Stimulated activated effector memory CD8-positive, alpha-beta T cell treated with anti-CD3 and anti-CD28 coated beads, Interleukin-12 subunit alpha, Interleukin-12 subunit beta, amount 100 ng/mL, for 72 hours (primary cell): Measurements from ENCODE around the gene TNFRSF25.

Experiments
- ATAC-seq: fragments of 150-1000 bp; cut with Tn5 transposase; 2 replicates; pipeline ENCODE4 v1.10.0; 2021
- DNase-seq, 2 donors: peaks; one replicate each; pipeline ENCODE4 v3.0.0; 2021 to 2022; ENCODE audit warnings: low spot score in 2 of 2
- H3K27ac Mint-ChIP-seq: one replicate; pipeline ENCODE4 v1.8.0; 2022; ENCODE audit warnings: mild to moderate bottlenecking, mixed read lengths
- H3K36me3 Mint-ChIP-seq: one replicate; pipeline ENCODE4 v1.8.0; 2022; ENCODE audit warnings: mild to moderate bottlenecking, mixed read lengths
- H3K4me1 Mint-ChIP-seq: one replicate; pipeline ENCODE4 v1.8.0; 2022; ENCODE audit warnings: mixed read lengths
- H3K4me3 Mint-ChIP-seq: one replicate; pipeline ENCODE4 v1.8.0; 2022; ENCODE audit warnings: mild to moderate bottlenecking, mixed read lengths
- H3K9me3 Mint-ChIP-seq: one replicate; pipeline ENCODE4 v1.8.0; 2022; ENCODE audit warnings: mixed read lengths

Gene TNFRSF25

DNA sequence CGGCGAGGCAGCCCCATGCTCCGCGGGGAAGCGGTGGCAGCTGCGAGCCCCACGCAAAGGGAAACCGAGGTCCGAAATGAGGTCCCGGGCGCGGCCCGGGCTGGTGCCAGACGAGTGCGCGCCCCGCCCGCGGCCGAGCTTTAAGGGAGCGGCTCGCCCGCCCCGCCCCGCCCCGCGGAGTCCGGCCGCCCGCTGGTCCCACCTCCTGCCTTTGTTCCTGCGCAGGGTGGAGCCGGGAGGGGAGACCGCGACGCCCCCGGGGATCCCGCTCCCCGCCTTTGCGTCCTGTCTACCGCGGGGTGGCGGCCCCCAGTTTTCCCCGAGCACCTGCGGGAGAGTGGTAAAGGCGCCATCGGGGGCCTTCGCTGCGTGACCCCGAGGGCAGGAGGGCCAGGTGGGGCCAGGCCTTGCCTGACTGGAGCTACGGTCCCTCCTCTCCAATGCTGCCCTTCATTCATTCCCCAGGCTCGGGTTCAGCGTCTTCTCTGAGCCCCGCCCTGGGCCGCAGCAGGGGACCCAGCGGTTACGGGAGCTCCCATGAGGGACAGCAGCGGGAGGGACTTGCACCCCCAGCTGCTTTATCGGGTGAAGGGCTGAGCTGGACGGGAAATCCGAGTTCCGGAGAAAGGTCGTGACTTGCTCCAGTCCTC, 46.0 kb downstream of the TNFRSF25 start, which contains the start of gene HES2:
HES2 (minus strand) TSS at position 116 of the 650 bp plus-strand sequence; CDS start at position 17, 99 bp downstream.
- Mint-ChIP-seq H3K27ac (no peak within 1 kb of the TSS), H3K4me3 (peak within 1 kb of the TSS; percentile 59)
- ATAC-seq, result peak; percentile 33

DNA sequence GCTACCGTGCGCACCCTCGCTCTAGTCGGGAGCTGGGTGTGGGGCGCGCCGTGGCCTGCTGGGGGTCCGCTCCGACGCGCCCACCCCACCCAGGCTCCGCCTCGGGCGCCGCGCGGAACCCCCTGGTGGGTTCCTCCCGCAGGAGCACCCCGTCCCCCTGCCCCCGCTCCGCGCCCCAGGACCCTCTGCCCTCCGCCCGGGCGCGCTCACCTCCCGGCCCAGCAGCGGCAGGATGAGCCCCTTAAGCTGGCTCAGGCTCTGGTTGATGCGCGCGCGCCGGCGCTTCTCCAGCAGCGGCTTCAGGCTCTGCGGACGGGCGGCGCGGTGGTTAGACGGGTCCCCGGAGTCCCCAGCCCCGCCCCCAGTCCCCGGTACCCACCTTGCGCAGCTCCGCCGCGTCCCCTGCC, 46.6 kb downstream of the TNFRSF25 start:
- ATAC-seq, result no peak
- Mint-ChIP-seq H3K27ac (no peak overlapping the region), H3K9me3 (no peaks in the 10 kb centered on the region), H3K4me1 (peaks cover 21% of the 10 kb centered on the region), H3K36me3 (no peaks in the 10 kb centered on the region), H3K4me3 (peak overlapping the region; percentile 59)
- no peak for DNase-seq

More for the DNA sequence above, 46.0 kb downstream of the TNFRSF25 start, which contains the start of gene HES2:
- H3K36me3 Mint-ChIP-seq, result no peaks in the 10 kb centered on the region
- DNase-seq, result no peak
- H3K4me1 Mint-ChIP-seq, result peaks cover 19% of the 10 kb centered on the region
- no peaks in the 10 kb centered on the region for H3K9me3 Mint-ChIP-seq

DNA sequence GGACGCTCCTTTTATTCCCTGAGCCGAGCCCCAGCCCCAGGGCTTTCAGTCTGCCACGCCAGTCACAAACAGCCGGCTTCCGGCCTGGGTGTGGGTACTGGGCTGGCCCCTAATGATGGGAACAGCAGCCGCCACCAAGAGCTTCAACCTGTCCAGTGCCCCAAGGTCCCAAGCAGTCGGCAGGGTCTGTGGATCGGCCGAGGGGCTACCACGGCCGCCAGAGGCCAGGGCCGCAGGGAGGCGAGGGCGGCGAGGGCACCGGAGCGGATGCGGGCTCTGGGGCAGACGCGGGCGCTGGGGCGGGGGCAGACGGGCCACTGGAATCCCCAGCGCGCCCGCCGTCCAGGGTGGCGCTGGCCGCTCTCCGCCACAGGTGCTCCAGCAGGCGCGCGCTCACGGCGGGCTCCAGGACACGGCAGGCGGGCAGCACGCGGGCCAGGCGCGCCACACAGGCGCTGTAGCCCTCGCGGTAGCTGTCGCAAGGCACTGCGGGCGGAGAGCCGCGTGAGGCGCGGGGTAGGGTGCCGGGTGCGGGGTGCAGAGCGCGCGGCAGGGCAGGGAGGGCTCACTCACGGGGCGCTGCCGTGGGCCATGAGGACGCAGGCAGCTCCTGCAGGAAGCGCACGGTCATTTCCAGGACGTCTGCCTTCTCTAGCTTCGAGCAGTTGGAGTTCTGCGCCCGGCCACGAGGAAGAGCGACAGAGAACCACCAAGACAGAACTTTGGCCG, 47.1 kb downstream of the TNFRSF25 start:
- Mint-ChIP-seq H3K27ac (no peak overlapping the region), H3K9me3 (no peaks in the 10 kb centered on the region), H3K36me3 (no peaks in the 10 kb centered on the region), H3K4me3 (peak overlapping the region; percentile 59), H3K4me1 (peaks cover 18% of the 10 kb centered on the region)
- DNase-seq, result no peak
- no peak for ATAC-seq

DNA sequence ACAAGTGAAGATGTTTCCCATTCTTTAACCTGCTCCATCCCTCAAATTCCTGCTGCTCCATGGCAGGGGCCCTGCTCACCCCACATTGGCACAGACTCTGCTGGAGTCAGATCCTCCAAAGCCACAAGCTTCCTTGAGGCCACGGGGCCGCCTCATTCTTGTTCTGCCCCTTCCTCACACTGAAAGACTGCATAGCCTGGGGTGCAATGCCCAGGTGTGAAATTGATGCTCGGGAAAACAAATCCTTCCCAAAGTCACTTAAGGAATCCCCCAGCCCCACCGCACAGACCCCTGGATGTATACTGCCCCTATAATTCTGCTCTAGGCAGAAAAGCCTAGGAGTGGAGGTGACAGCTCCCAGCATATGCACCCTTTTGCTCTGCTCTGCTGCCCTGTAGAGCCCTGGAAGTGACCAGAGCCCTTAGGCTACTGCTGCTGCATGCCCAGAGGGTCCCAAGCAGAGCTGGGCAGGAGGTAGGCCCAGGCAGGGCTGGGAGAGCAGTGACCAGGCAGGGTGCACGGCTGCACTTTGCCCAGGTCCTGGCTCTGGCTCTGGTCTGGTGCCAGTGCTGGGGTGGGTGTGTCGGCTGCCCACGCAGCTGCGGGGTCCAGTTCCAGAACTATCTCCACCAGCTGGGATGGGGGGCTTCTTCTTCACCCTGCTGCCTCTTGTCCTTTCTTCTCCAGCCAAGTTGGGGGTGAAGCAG, 47.9 kb downstream of the TNFRSF25 start:
- ATAC-seq (no peak), DNase-seq (no peak)
- H3K4me3 Mint-ChIP-seq, result no peak overlapping the region
- peaks cover 17% of the 10 kb centered on the region for H3K4me1 Mint-ChIP-seq
- H3K36me3 Mint-ChIP-seq, result no peaks in the 10 kb centered on the region
- H3K27ac Mint-ChIP-seq, result no peak overlapping the region
- H3K9me3 Mint-ChIP-seq, result no peaks in the 10 kb centered on the region

DNA sequence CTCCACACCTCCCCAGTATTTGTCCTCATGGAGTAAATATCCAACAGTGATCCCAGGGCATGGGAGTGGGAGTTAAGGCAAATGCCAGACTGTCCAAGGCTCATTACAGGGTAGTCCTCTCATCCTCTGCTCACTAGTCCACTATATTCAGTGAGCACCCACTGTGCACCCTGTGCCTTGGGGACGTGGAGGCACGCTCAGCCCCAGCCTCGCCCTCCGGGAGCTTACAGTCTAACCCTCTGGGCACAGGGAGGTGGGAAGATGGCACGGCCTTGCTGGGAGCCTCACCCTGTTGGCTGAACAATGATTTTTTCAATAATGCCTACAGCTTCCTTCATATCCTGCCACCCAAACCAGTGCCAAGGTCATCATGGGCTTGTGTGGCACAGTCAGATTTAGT, 49.1 kb downstream of the TNFRSF25 start:
- DNase-seq (no peak), ATAC-seq (no peak)
- H3K4me1 Mint-ChIP-seq, result peaks cover 17% of the 10 kb centered on the region
- no peaks in the 10 kb centered on the region for H3K9me3 Mint-ChIP-seq
- no peaks in the 10 kb centered on the region for H3K36me3 Mint-ChIP-seq
- no peak overlapping the region for H3K4me3 Mint-ChIP-seq
- no peak overlapping the region for H3K27ac Mint-ChIP-seq

DNA sequence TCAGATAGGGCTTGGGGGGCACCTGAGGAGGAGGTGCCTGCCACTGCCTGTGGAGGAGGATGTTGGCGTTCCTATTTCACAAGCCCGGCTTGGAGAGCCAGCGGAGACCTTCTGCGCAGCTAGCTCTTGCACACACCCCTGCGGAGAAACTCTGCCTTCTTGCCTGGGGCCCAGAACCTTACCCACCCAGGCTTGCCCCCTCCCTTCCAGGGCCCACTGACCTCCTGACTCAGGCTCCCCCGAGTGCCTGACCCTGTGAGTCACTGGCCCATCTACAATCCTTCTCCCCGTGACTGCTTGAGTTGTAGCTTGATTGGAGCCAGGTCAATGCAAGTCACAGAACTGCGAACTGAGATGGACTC, 49.7 kb downstream of the TNFRSF25 start:
- H3K27ac Mint-ChIP-seq, result no peak overlapping the region
- no peaks in the 10 kb centered on the region for H3K36me3 Mint-ChIP-seq
- H3K4me1 Mint-ChIP-seq, result peaks cover 11% of the 10 kb centered on the region
- no peak for ATAC-seq
- H3K9me3 Mint-ChIP-seq, result no peaks in the 10 kb centered on the region
- DNase-seq, result no peak
- no peak overlapping the region for H3K4me3 Mint-ChIP-seq

DNA sequence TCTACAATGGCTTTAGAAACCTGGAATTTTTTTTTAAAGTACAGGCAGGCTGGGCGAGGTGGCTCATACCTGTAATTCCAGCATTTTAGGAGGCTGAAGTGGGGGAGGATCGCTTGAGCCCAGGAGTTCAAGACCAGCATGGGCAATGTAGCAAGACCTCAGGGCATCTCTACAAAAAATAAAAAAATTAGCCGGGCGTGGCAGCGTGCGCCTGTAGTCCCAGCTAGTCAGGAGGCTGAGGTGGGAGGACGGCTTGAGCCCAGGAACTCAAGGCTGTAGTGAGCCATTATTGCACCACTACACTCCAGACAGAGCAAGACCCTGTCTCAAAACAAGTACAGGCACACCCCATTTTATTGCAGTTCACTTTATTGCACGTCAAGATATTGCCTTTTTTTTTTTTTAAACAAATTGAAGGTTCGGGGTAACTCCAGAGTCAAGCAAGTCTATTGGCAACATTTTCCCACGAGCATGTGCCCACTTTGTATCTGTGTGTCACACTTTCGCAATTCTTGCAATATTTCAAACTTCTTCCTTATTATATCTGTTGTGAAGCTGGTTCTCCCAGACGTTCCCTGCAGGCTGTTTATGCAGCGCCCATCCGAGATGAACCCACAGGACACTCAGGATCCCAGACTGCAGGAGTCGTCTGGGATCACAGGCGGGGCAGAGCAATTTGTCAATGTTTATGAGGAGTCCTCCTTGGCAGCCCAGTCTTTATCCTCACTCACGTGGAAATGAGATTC, 50.9 kb downstream of the TNFRSF25 start:
- H3K9me3 Mint-ChIP-seq, result no peaks in the 10 kb centered on the region
- DNase-seq, result no peak
- ATAC-seq, result no peak
- H3K4me1 Mint-ChIP-seq, result peaks cover 6% of the 10 kb centered on the region
- no peaks in the 10 kb centered on the region for H3K36me3 Mint-ChIP-seq
- H3K27ac Mint-ChIP-seq, result no peak overlapping the region
- no peak overlapping the region for H3K4me3 Mint-ChIP-seq

DNA sequence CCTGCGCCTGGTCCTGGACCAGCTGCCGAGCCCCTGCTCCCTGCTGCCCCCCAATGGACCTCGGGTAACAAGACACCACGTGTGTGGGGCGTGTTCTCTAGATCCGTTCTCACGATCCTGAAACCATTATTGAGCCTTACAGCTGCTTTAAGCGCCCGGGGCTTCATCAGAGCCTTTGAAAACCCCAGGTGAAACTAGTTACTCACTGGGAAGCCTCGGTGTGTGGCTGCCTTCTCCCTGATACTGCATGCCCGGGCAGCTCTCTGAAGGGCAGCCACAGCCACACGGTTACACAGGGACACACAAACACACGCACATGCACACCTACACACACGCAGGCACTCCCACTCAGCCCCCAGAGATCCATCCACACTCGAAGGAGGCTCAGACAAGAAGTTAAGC, 51.5 kb downstream of the TNFRSF25 start:
- no peaks in the 10 kb centered on the region for H3K36me3 Mint-ChIP-seq
- H3K27ac Mint-ChIP-seq, result no peak overlapping the region
- no peaks in the 10 kb centered on the region for H3K9me3 Mint-ChIP-seq
- peaks cover 6% of the 10 kb centered on the region for H3K4me1 Mint-ChIP-seq
- ATAC-seq, result peak; percentile 84
- DNase-seq, result peak in 1 of 2 donors; percentile 66
- H3K4me3 Mint-ChIP-seq, result no peak overlapping the region

DNA sequence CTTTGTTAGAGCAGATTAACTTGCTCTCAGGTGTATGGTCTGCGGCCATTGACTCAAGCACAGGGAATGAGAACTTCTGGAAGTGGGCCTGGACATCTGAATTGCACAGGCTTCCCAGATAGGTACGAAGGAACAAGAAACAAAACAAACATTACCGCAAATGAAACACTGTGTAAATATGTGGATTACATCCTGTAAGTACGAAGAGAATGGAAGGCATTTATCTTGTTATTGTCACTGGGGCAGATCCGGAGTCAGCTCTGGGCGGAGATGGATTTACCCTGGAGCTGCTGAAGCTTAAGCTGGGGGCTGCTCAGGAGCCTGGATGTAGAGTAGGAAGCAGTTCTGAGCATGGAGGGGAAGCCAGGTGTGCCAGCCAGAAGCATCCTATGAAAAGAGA, 53.1 kb downstream of the TNFRSF25 start:
- no peak overlapping the region for H3K4me3 Mint-ChIP-seq
- ATAC-seq, result no peak
- DNase-seq, result no peak
- peaks cover 6% of the 10 kb centered on the region for H3K4me1 Mint-ChIP-seq
- H3K27ac Mint-ChIP-seq, result no peak overlapping the region
- H3K36me3 Mint-ChIP-seq, result no peaks in the 10 kb centered on the region
- no peaks in the 10 kb centered on the region for H3K9me3 Mint-ChIP-seq
